NCI-H2196 (cell line): Measurements from ENCODE around the gene TTC4.

Source experiments
- DNase-seq: peaks from one replicate; lab custom pipeline; 2025; ENCODE audit not compliant: unreplicated experiment; lab: John Stamatoyannopoulos, UW

TTC4 gene, protein sequence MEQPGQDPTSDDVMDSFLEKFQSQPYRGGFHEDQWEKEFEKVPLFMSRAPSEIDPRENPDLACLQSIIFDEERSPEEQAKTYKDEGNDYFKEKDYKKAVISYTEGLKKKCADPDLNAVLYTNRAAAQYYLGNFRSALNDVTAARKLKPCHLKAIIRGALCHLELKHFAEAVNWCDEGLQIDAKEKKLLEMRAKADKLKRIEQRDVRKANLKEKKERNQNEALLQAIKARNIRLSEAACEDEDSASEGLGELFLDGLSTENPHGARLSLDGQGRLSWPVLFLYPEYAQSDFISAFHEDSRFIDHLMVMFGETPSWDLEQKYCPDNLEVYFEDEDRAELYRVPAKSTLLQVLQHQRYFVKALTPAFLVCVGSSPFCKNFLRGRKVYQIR

DNA sequence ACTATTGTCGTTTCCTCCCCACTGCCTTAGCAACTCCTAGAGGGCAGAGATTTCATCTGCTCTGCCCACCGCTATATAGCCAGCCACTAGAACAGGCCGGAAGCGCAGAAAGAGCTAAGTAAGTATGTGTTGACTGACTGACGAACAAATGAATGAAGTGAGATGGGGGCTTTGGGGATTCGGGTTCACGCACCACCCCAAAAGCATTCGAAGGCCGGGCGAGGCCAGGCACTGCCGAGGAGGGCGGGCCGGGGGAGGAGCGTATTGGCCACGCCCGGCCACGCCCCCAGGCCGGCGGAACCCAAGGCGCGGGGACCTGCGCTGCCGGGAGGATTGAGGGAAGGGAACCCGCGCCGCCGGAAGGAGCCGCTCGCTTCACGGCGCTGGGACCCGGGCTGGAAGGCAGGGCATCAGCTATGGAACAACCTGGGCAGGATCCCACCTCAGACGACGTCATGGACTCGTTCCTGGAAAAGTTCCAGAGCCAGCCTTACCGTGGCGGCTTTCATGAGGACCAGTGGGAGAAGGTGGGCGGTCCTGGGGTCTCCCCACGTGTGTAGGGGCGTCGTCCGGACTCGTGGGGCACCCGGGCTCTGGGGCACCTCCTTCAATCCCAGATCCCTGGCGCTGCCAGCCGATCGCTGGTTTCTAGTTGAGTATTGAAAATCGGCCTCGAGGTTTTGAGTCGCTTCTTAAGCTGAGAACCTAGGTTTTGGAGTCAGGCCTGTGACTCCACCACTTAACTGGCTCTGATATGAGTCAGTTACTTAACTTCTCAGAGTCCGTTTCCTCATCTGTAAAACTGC, at the start of gene TTC4:
Gene TTC4 (plus strand): TSS at position 369 of the 806 bp plus-strand sequence. CDS start 48 bp downstream, at position 417.
- DNase-seq = peak; percentile 85

DNA sequence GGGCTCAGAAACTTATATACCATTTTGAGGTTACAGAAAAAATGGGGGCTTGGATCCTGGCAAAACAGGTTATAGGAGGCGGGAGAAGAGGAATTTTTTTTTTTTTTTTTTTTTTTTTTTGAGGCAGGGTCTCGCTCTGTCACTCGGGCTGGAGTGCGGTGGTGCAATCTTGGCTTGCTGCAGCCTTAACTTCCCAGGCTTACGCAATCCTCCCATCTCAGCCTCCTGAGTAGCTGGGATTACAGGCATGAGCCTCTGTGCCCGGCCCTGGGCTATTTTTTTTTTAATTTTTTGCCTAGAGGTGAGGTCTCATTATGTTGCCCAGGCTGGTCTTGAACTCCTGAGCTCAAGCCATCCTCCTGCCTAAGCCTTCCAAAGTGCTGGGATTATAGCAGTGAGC, 49.3 kb upstream of the TTC4 start:
- no peak for DNase-seq

DNA sequence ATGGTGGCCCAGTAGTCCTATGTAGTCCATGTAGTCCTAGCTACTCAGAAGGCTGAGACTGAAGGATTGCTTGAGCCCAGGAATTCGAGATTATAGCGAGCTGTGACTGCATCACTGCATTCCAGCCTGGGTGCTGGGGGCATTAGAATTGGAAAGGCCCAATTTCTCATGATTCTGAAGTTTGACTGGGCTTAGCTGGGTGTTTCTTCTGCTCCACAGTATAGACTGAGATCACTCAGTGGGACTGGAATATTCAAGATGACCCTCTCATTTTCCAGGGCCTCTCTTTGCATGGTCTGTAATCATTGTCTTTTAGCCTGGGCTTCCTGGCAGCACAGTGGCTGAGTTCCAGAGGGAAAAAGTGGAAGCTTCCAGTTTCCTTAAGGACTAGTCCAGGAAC, 47.9 kb upstream of the TTC4 start:
- DNase-seq = no peak

DNA sequence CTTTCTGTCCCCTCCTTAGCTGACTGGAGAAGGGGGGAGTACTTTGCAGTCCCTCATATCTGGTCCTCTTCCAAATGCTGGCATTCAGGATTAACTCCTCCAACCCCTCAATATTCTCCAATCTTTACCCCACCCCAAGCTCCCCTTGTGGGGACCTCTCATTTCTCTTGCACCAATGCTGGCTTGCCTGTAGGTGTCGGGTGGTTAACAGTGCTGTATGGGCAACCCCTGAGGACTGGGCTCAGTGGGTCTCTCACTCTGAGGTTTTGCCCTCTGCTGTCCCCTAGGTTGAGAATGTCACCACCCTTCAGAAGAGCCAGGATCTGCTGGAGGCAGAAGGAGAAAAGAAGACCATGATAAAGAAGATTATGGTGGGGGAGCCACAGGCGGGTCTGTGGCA, 47.1 kb upstream of the TTC4 start:
- no peak for DNase-seq

DNA sequence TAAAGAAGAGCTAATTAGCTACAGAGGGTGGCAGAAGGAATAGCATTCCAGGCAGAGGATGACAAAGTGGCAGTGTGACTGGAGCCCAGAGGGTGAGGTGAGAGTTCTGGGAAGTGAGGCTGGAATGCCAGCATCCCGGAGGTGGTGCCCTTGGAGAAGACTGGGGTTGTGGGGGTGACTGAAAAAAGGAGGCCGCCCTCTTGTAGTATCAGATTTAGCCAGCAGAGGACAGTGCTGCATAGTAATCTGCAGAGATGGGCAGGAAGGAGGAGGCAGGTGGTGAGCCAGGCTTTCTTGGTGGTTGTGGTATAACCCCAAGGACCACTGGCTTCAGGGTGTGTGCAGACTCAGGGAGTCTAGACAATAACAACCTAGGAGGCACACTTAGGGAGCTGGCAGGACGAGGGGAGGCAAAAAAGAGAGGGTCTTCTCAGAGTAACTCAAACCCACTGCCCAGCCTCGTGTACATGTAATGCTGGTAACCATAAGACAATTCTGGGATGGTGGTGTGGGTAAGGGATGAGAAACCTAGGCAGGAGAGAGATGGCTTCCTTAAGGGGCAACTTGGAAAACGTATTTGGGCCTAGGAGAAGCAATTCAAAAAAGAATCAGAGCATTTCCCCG, 43.6 kb upstream of the TTC4 start:
- DNase-seq = peak; percentile 63

DNA sequence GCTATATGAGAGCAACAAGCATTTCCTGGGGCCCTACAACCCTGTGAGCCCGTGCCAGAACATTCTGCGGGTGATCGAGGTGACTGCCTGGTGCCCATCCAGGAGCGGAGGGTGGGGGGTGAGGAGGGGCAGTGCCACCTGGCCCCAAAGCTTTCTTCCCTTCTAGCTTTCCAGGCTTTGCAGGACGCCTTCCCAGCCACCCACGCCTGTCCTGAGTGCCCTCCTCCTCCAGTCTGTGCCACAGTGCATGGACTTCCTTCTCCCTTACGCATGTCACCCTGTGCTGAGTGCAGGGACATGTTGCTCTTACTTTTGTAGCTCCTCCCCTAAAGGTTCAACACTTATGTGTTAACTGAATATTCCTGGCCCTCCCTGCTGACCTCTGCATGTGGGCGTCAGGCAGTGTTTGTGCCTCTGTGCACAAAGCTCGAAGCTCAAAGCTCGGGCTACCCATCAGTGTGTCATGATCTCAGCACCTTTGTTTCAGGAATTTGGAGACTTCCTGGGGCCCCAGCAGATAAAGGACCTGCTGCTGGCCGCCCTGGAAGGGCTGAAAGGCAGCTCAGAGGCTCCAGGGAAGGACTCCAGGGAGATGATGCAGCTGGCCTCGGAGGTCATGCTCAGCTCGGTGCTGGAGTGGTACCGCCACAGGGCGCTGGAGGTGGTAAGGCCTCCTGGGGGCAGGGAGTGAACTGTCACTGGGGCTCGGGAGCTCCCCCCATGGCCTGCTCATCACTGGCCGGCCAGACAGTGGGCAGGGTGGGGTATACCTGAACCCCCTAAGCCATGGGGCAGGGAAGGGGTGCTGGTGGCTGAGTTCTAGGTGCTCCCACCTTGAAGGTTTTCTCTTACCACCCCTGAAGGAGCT, 36.7 kb upstream of the TTC4 start:
- DNase-seq = no peak

DNA sequence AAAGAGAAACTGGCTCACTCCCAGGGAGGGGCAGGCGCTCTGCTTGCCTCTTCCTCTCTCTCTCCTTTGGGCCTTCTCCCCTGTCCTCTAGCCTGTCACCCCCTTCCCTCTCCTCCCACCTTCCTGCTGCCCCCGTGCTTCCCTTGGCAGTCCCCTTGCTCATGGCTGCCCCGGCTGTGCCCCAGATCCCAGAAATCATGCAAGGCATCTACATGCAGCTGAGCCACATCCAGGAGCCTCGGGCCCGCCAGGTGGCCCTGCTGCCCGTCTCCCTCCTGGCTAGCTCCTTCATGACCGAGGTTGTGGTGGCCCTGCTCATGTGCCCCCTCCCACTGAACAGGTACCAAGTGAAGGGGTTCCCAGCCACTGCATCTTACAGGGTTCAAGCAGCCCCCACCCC, 36.0 kb upstream of the TTC4 start:
- no peak for DNase-seq

DNA sequence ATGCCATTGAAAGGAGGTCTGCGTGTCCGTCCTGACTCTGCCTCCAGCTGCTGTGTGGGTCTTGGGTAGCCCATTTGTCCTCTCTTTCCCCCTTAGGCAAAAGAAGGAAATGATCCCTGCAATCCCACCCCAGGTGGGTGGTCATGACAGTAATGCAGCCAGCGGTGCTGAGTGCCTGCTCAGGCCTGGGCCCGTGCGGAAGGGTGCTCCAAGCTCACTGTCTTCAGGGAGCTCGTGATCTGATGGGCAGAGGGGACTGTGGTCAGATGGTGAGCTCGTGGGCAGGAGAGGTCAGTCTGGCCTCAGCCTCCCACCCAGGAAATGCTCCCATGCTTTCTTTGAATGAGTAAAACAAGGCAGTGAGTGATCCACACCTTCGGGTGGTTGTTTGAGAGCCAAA, 35.3 kb upstream of the TTC4 start:
- DNase-seq = no peak

DNA sequence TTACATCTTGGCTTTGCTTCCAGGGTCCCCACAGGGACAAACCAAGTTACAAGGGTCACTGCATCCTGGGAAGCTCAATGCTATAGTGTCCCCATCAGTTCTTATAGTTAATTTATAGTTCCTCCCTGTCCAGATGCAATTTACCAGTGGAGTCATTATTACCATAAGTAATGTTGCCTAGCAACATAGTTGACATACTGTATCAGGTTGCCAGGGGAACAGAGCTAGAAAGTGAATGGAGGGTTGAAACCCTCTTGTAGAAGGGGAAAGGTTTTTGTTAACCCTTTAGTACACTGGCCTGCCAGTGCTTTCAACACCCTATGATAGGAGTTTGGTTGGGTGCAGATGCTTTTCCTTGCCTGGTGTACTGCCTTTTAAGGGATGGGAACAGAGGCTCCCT, 34.3 kb upstream of the TTC4 start:
- DNase-seq = peak; percentile 78

DNA sequence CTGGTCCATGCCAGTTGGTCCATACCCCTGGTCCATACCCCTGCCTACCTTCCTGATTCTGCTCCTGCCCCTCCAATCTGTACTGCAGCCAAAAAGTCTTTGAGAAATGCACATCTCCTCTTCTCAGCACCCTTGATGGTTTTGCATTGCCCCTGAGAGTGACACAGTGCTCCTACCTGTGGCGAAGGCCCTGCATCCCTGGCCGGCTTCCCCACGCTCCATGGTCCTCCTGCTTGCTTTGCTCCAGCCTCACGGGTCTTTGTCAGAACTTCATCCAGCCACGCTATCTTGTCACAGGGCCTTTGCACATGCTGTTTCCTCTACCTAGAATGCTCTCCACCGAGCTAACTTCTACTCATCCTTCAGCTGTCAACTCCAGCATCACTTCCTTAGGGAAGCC, 32.2 kb upstream of the TTC4 start:
- DNase-seq = no peak

DNA sequence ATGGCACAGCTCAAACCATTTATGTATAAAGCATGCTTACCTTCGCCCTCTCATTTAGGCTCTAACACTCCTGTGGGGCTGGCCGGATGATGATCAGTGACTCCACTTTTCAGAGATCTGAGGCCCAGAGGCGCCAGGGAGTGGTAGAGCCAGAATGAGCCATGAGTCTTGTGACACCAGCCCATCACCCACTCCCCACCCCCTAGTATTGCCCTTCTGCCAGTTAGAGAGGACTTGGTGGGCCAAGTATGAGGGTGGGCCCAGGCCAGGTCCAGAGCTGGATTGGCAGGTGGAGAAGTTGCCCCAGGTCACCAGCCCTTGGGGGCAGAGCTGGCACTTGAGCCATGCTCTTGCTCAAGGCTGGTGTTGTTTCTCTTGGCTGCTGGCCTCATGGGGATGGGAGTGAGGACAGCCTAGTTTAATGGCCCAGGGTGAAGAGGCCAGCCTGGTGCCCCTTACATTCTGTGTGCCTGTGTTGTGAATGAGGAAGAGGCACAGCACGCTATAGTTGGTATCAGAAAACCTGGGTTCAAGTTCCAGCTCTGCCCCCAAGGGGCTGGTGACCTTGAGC, 30.2 kb upstream of the TTC4 start:
- DNase-seq = no peak

DNA sequence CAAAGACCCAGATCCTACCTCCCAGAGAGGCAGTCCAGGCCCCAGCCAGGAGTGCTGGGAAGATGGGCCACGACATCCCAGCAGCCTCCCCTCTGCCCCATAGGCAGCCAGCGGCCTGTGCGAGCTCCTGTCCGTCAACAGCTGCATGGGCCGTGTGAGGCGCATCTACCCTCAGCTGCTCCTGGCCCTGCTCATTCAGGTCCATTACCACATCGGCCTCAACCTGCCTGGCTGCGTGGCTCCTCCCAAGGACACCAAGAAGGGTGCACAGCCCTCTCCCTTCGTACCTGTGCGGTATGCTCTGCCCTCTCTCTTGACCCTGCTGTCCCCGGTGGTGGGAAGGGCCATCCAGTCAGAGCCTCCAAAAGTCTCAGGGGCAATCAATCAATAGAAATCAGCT, 29.5 kb upstream of the TTC4 start:
- DNase-seq = no peak

DNA sequence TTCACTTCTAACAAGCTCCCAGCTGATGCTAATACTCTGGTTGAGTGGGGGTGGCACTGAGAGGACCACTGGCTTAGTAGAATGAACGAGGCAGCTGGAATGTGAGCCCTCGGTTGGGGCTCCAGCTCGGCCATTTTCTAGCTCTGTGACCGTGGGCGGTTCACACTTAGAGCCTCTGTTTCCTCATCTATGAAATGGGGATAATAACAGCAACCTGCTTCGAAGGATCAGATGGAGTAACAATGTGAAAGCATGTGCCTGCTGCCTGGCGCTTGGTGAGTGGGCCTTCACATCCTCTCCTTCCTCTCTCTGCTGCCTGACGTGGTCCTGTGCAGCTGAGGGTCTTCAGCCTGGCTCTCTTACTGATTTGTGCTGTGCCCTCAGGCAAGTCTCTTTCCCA, 20.9 kb upstream of the TTC4 start:
- no peak for DNase-seq

DNA sequence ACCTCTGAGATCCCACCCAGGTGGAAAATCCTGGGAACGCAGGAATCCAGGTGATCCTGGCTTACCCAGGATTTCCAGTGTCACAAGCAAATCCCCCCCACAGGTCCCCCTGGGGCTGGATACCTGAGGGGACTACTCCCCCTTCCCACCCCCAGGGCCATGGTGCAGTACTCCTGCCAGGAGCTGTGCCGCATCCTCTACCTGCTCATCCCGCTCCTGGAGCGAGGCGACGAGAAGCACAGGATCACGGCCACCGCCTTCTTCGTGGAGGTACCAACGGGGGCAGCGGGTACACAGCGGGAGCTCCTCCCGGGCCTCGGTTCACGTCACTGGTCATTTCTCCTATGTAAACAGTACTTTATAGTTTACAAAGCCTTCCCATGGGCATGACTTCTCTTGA, 20.4 kb upstream of the TTC4 start:
- no peak for DNase-seq

DNA sequence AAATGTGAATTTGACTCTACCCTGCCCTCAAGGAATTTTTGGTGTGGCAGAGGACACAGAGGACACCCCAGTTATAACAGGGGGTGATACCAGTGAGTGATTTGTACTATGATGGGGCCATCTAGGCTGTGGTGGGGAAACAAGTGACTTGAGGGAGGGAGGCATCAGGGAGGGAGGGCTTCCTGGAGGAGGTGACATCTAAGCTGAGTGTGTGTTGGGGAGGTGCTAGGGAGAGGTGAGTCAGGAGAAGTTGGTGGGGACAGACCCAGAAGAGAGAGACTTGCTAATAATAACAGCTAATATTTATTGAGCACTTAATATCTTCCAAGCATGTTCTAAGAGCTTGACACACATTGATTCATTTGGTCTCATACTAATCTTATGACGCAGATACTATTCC, 19.9 kb upstream of the TTC4 start:
- DNase-seq = no peak

DNA sequence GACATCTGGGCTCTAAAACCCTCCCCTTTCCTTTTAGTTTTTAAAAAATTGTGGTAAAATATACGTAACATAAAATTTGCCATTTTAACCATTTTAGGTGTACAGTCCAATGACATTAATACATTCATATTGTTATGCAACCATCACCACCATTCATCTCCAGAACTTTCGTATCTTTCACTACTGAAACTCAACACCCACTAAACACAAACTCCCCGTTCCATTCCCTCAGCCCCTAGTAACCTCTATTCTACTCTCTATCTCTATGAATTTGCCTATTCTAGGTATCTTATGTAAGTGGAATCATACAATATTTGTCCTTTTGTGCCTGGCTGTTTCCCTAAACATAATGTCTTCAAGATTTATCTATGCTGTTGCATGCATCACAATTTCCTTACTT, 19.4 kb upstream of the TTC4 start:
- DNase-seq = no peak

DNA sequence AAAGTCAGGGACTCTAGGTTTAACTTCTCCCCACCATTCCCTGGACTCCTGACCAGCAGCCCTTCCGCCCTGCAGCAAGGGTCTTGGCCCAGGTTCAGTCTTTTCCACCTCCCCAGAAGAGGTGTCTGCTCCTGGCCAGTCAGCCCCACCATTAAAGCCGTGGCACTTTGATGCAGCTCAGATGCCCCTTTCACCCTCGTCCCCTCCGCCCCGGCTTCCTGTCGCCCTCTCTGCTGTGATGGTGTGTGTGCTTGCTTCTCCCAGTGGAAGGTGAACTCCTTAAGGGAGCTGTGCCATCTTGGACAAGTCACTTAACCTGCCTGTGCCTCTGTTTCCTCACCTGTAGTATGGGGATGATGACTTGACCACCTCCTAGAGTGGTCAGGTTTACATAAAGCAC, 17.8 kb upstream of the TTC4 start:
- no peak for DNase-seq

DNA sequence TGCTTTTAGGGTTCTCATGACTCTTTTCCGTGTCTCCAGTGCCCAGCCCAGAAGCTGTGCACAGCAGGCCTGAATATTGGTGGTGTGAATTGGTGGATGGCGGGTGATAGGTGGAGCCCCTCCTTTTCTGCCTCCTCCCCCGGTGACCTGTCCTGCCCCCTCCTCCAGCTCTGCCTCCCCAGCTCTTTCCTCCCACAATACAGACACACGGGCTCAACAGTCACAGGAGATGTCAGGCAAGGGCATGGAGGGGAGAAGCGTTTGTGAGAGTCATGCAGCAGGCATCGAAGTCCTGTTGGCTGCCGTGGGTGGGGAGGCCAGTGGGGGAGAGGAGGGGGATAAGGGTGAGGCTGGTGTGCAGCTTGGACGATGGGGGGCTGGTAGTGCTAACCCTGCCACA, 17.3 kb upstream of the TTC4 start:
- no peak for DNase-seq

DNA sequence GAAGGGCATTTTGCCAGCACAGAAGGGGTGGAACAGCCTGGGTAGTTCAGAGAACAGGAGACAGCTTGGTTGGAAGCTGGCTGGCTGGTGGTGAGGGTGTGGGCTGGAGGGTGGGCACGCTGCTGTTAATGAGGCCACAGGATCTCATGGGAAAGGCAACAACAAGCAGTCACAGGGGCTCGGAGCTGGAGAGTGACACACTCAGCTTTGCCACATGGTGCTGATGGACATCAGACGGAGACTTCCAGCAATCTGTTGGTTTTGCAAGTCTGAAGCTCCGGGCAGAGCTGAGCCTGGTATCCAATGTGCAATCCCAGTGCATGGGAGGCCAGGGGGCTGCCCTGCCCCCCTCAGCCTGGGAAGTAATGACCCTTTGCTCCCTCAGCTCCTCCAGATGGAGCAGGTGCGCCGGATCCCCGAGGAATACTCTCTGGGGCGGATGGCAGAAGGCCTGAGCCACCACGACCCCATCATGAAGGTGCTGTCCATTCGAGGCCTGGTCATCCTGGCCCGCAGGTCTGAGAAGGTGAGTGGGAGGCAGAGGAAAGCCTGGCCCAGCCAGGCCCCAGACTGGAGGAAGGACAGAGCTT, 15.6 kb upstream of the TTC4 start:
- DNase-seq = no peak

DNA sequence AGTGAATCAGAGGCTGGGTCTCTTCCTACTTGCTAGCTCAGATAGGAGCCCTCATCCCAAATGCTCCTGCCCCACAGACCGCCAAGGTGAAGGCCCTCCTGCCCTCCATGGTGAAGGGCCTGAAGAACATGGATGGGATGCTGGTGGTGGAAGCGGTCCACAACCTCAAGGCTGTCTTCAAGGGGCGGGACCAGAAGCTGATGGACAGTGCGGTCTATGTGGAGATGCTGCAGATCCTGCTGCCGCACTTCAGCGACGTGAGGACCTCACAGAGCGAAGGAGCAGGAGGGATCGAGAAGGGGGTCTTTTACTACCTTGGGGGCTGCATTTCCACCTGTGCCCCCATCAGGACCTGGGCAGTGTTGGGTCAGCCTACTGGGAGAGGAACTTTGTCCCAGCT, 14.6 kb upstream of the TTC4 start:
- DNase-seq = no peak
